ENCODE data around the gene YTHDF1. TPM values are rescaled to one million over a fixed set of nuclear protein-coding genes. Genes with fewer than 3 reads are reported as not detected.

Gene YTHDF1
- total and polyA plus RNA-seq, 2 of the 4 experiments (the other 2 are of a cell fraction), result 10.9 to 22.6 TPM

DNA sequence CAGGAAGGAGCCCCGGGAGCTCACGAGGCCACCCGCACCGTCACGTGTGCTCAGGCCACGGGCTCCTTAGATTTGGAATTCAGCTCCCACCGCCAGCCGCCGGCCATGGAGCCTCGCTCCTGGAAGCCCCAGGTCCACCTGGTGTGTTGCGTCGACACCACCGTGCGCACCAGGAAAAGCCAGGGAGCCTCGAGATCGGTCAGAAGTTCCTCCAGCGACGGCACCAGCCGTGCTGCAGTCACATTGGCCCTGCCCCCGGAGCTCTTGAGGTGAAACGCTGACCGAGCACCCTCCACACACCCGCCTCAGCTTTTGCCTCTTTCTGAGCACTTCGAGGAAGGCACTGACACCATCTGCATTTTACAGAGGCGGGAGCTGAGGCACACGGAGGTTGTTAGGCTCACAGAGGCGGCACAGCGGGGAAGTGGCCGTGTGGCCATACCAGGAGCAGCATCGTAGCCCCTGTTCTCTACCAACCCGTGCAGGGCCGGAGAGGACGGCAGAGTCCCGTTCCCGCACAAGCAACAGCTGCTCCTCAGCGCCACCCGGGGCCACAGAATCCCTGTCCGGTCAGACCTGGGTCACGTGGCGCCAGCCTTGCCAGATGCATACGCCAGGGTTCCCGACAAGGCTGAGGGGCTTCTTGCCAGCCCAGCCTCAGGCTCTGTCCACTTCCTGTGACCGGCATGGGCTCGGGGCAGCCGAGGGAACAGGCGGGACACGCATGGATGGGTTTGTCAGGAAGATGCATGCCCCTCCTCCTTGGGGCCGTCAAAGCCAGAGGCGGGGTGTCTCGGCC lies 30.8 kb upstream of the YTHDF1 start:
- H4K8ac ChIP-seq (ENCODE audit: low read depth in 2 of 2, low read length in 2 of 2), result no peak overlapping the region
- no peak overlapping the region for H2BK20ac ChIP-seq (ENCODE audit: low read depth, low read length)
- H3K56ac ChIP-seq (ENCODE audit: extremely low read depth, insufficient read depth, low read length), result no peak overlapping the region
- H3K4me2 ChIP-seq (ENCODE audit: low read depth, low read length), result no peak overlapping the region
- H3K23ac ChIP-seq (ENCODE audit: low read depth, low read length), result no peak overlapping the region
- H3K36me3 ChIP-seq (ENCODE audit: control insufficient read depth, insufficient read depth, low read length), result no peaks in the 10 kb centered on the region
- no peak overlapping the region for H3K4ac ChIP-seq (ENCODE audit: low read depth, low read length)
- DNase-seq (no peak), ATAC-seq (ENCODE audit: low read depth) (no peak)
- TF ChIP-seq, protein P1, sequence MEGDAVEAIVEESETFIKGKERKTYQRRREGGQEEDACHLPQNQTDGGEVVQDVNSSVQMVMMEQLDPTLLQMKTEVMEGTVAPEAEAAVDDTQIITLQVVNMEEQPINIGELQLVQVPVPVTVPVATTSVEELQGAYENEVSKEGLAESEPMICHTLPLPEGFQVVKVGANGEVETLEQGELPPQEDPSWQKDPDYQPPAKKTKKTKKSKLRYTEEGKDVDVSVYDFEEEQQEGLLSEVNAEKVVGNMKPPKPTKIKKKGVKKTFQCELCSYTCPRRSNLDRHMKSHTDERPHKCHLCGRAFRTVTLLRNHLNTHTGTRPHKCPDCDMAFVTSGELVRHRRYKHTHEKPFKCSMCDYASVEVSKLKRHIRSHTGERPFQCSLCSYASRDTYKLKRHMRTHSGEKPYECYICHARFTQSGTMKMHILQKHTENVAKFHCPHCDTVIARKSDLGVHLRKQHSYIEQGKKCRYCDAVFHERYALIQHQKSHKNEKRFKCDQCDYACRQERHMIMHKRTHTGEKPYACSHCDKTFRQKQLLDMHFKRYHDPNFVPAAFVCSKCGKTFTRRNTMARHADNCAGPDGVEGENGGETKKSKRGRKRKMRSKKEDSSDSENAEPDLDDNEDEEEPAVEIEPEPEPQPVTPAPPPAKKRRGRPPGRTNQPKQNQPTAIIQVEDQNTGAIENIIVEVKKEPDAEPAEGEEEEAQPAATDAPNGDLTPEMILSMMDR (conservative IDR thresholded peaks at IDR 0.05; ENCODE audit: low read depth, low read length), result no peak
- TF ChIP-seq CHD1 (IDR thresholded peaks at IDR 0.05; ENCODE audit: low read depth, low read length) (no peak), RAD21 (IDR thresholded peaks at IDR 0.05; ENCODE audit: low read length) (no peak), SMC3 (IDR thresholded peaks at IDR 0.05; ENCODE audit: low read depth, low read length) (no peak)
- TF ChIP-seq, protein P2, sequence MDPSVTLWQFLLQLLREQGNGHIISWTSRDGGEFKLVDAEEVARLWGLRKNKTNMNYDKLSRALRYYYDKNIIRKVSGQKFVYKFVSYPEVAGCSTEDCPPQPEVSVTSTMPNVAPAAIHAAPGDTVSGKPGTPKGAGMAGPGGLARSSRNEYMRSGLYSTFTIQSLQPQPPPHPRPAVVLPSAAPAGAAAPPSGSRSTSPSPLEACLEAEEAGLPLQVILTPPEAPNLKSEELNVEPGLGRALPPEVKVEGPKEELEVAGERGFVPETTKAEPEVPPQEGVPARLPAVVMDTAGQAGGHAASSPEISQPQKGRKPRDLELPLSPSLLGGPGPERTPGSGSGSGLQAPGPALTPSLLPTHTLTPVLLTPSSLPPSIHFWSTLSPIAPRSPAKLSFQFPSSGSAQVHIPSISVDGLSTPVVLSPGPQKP (IDR thresholded peaks at IDR 0.05; ENCODE audit: borderline replicate concordance, low read depth, low read length), result no peak
- TF ChIP-seq, protein P3, sequence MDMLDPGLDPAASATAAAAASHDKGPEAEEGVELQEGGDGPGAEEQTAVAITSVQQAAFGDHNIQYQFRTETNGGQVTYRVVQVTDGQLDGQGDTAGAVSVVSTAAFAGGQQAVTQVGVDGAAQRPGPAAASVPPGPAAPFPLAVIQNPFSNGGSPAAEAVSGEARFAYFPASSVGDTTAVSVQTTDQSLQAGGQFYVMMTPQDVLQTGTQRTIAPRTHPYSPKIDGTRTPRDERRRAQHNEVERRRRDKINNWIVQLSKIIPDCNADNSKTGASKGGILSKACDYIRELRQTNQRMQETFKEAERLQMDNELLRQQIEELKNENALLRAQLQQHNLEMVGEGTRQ (IDR thresholded peaks at IDR 0.05; ENCODE audit: low read depth, low read length), result peak; percentile 54
- H3K4me3 ChIP-seq (ENCODE audit: insufficient read depth, low read depth, low read length), result no peak overlapping the region
- no peak overlapping the region for H2BK120ac ChIP-seq (ENCODE audit: low read depth, low read length)
- CTCF ChIA-PET, result no interaction called here
- no peak overlapping the region for H3K14ac ChIP-seq (replicated peaks; ENCODE audit: low read depth, low read length)
- dilution Hi-C loops (cut with HindIII; ENCODE audit: low sequenced_read_pairs, unreplicated experiment) (no loop called here), in situ Hi-C loops (cut with MboI; ENCODE audit: low sequenced_read_pairs) (no loop called here), intact Hi-C loops (cut with micrococcal nuclease) (no loop called here)
- H3K27me3 ChIP-seq (ENCODE audit: control insufficient read depth, insufficient read depth, low read length), result peaks cover 50% of the 10 kb centered on the region
- POLR2A ChIA-PET (ENCODE audit: unreplicated experiment), result no interaction called here
- H3K9me1 ChIP-seq (ENCODE audit: insufficient read depth, low read length), result no peaks in the 10 kb centered on the region
- H4K91ac ChIP-seq (ENCODE audit: insufficient read depth, low read depth, low read length), result no peak overlapping the region
- no peaks in the 10 kb centered on the region; the same call in 1 of the 2 replicates for H4K20me1 ChIP-seq (ENCODE audit: insufficient read depth, low read length)
- no TSS peak for BruUV-seq (replicated peaks)
- no peak overlapping the region for H2BK15ac ChIP-seq (ENCODE audit: low read depth, low read length)
- H3K79me1 ChIP-seq (ENCODE audit: low read depth in 1 of 2, low read length in 2 of 2), result no peaks in the 10 kb centered on the region
- H3K9me3 ChIP-seq (ENCODE audit: control insufficient read depth, insufficient read depth, low read length), result no peaks in the 10 kb centered on the region
- no peak overlapping the region for H4K5ac ChIP-seq (ENCODE audit: low read depth, low read length)
- H2BK5ac ChIP-seq (ENCODE audit: low read depth, low read length, poor library complexity, severe bottlenecking), result no peak overlapping the region
- no peak overlapping the region for H3K9ac ChIP-seq (ENCODE audit: low read depth, low read length)
- H2AFZ ChIP-seq (replicated peaks; ENCODE audit: low read length, poor library complexity), result peak overlapping the region; percentile 12
- H3K18ac ChIP-seq (ENCODE audit: low read depth, low read length), result no peak overlapping the region
- H2AK9ac ChIP-seq (replicated peaks; ENCODE audit: low read depth, low read length, poor library complexity), result no peak overlapping the region
- H3K27ac ChIP-seq (ENCODE audit: insufficient read depth, low read length), result no peak overlapping the region
- no peak overlapping the region for H2AK5ac ChIP-seq (ENCODE audit: low read depth, low read length)
- H3K4me1 ChIP-seq (ENCODE audit: control insufficient read depth, insufficient read depth, low read length), result no peaks in the 10 kb centered on the region
- WGBS, 2 experiments (ENCODE audit: extremely low coverage in 2 of 2, insufficient read length in 1 of 2), result 63% methylated on average over 34 of the region's 50 CpGs; no CpG with 5 or more reads in 1 of the 2 experiments
